ENCODE results near the gene GAK.

DNA sequence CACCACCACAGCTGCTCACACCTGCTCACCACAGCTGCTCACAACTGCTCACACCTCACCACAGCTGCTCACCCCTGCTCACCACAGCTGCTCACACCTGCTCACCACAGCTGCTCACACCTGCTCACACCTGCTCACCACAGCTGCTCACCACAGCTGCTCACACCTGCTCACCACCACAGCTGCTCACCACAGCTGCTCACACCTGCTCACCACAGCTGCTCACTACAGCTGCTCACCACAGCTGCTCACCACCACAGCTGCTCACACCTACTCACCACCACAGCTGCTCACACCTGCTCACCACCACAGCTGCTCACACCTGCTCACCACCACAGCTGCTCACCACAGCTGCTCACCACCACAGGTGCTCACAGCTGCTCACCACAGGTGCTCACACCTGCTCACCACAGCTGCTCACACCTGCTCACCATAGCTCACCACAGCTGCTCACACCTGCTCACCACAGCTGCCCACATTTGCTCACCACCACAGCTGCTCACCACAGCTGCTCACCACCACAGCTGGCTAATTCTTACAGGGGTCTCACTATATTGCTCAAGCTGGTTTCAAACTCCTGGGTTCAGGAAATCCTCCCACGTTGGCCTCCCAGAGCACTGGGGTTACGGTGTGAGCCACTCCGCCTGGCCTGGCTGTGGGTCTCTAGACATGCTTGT is 75.8 kb downstream of the GAK start:
- TF ChIP-seq MYC (IDR thresholded peaks at IDR 0.05; ENCODE audit: low read depth, low read length) (no peak), POLR2A (IDR thresholded peaks at IDR 0.05; ENCODE audit: extremely low read depth, insufficient read length) (no peak)
- TF ChIP-seq, protein P1, sequence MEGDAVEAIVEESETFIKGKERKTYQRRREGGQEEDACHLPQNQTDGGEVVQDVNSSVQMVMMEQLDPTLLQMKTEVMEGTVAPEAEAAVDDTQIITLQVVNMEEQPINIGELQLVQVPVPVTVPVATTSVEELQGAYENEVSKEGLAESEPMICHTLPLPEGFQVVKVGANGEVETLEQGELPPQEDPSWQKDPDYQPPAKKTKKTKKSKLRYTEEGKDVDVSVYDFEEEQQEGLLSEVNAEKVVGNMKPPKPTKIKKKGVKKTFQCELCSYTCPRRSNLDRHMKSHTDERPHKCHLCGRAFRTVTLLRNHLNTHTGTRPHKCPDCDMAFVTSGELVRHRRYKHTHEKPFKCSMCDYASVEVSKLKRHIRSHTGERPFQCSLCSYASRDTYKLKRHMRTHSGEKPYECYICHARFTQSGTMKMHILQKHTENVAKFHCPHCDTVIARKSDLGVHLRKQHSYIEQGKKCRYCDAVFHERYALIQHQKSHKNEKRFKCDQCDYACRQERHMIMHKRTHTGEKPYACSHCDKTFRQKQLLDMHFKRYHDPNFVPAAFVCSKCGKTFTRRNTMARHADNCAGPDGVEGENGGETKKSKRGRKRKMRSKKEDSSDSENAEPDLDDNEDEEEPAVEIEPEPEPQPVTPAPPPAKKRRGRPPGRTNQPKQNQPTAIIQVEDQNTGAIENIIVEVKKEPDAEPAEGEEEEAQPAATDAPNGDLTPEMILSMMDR (IDR thresholded peaks at IDR 0.05; ENCODE audit: low read depth, low read length), result no peak

Data from NB4 (cell line).